HCEC 1CT (cell line): Measurements from ENCODE around the gene PCYT1A.
A peak's percentile ranks its signal among the peaks of the same experiment; 100 is the strongest.
"Not testable (repeated sequence)": the region's sequence is repeated elsewhere in the genome, so short reads cannot be mapped to it uniquely, and the experiment has no call there.

Experiments
- DNase-seq: peaks from one replicate; pipeline ENCODE4 v3.0.0-alpha.2; 2017

PCYT1A gene

GRCh38 chr3:196210673-196211556, 76.6 kb downstream of the PCYT1A start, which contains the start of gene ZDHHC19:
ZDHHC19 (minus strand) TSS chr3:196211400; CDS start chr3:196211315, 85 bp downstream.
- no peak for DNase-seq

GRCh38 chr3:196209944-196210672, 77.4 kb downstream of the PCYT1A start:
- DNase-seq = not testable (repeated sequence)

- DNase-seq = no peak
Measured at GRCh38 chr3:196208942-196209695, 78.4 kb downstream of the PCYT1A start.

- no peak for DNase-seq
Measured at GRCh38 chr3:196207833-196208607, 79.5 kb downstream of the PCYT1A start.

- no peak for DNase-seq
Measured at GRCh38 chr3:196207159-196207832, 80.2 kb downstream of the PCYT1A start.

GRCh38 chr3:196205442-196206205, 81.9 kb downstream of the PCYT1A start:
- not testable (repeated sequence) for DNase-seq

GRCh38 chr3:196203846-196204245, 83.7 kb downstream of the PCYT1A start:
- DNase-seq = no peak

- DNase-seq = peak; percentile 9
Measured at GRCh38 chr3:196202516-196202970, 85.0 kb downstream of the PCYT1A start.

GRCh38 chr3:196198771-196199753, 88.5 kb downstream of the PCYT1A start:
- peak; percentile 20 for DNase-seq

- DNase-seq = no peak
Measured at GRCh38 chr3:196198081-196198675, 89.3 kb downstream of the PCYT1A start.

GRCh38 chr3:196197524-196197923, 90.0 kb downstream of the PCYT1A start:
- DNase-seq = no peak

GRCh38 chr3:196195664-196196265, 91.8 kb downstream of the PCYT1A start:
- no peak for DNase-seq

GRCh38 chr3:196194542-196194915, 93.0 kb downstream of the PCYT1A start:
- no peak for DNase-seq

GRCh38 chr3:196193736-196194541, 93.6 kb downstream of the PCYT1A start:
- DNase-seq = no peak

- DNase-seq = no peak
Measured at GRCh38 chr3:196193133-196193735, 94.3 kb downstream of the PCYT1A start.

- DNase-seq = no peak
Measured at GRCh38 chr3:196192524-196193051, 94.9 kb downstream of the PCYT1A start.

GRCh38 chr3:196192036-196192523, 95.4 kb downstream of the PCYT1A start:
- no peak for DNase-seq
